Caco-2 (cell line): ENCODE measurements around the gene WDR59. TPM values are rescaled to one million over a fixed set of nuclear protein-coding genes. Genes with fewer than 3 reads are reported as not detected.

ENCODE experiments used
- BruUV-seq: library from RNA; stranded (reverse); fragments of 400-500 nt; replicated peaks from 2 replicates; lab custom pipeline; 2021; lab: Mats Ljungman, UMichigan
- CTCF ChIA-PET: fragments of 300-600 bp; sonication (Branson Sonifier 250); formaldehyde crosslinking; loops from one replicate; lab custom pipeline; 2022; ENCODE audit warnings: antibody characterized with exemption; lab: Charles Lee
- POLR2A ChIA-PET: fragments of 300-600 bp; sonication (Branson Sonifier 250); formaldehyde crosslinking; loops from one replicate; lab custom pipeline; 2022; ENCODE audit warnings: antibody characterized with exemption; lab: Charles Lee
- DNase-seq, 2 experiments: peaks; one replicate each; pipeline versions ENCODE4 v3.0.0 to v3.0.0-alpha.2; 2020 to 2022
- H3K27me3 ChIP-seq: replicated peaks from 2 replicates; pipeline ENCODE4 v1.6.0; 2011; ENCODE audit warnings: low read length; ENCODE audit not compliant: control insufficient read depth, insufficient read depth
- H3K36me3 ChIP-seq: 2 replicates; pipeline ENCODE4 v1.5.1; 2011; ENCODE audit warnings: low read length; ENCODE audit not compliant: control insufficient read depth, insufficient read depth
- H3K4me1 ChIP-seq: fragments of 250-450 bp; sonication (Bioruptor Pico); 2 replicates; pipeline ENCODE4 v1.5.1; 2020; ENCODE audit warnings: mild to moderate bottlenecking
- H3K4me3 ChIP-seq: 2 replicates; pipeline ENCODE4 v1.5.1; 2011; ENCODE audit warnings: low read depth, mild to moderate bottlenecking, control low read depth, low read length
- H3K9me3 ChIP-seq: fragments of 250-450 bp; sonication (Bioruptor Pico); 2 replicates; pipeline ENCODE4 v1.5.1; 2020; ENCODE audit warnings: mild to moderate bottlenecking, moderate library complexity
- H3K27ac Mint-ChIP-seq: one replicate; pipeline ENCODE4 v1.8.0; 2022; ENCODE audit warnings: mixed read lengths; ENCODE audit not compliant: unreplicated experiment
- H3K27me3 Mint-ChIP-seq: one replicate; pipeline ENCODE4 v1.8.0; 2022; ENCODE audit warnings: mixed read lengths; ENCODE audit not compliant: insufficient read depth, unreplicated experiment
- H3K36me3 Mint-ChIP-seq: one replicate; pipeline ENCODE4 v1.8.0; 2022; ENCODE audit warnings: mild to moderate bottlenecking, mixed read lengths; ENCODE audit not compliant: insufficient read depth, unreplicated experiment
- H3K4me1 Mint-ChIP-seq: one replicate; pipeline ENCODE4 v1.8.0; 2022; ENCODE audit warnings: low read depth, mixed read lengths; ENCODE audit not compliant: unreplicated experiment
- H3K4me3 Mint-ChIP-seq: one replicate; pipeline ENCODE4 v1.8.0; 2022; ENCODE audit warnings: mild to moderate bottlenecking, moderate library complexity, mixed read lengths; ENCODE audit not compliant: unreplicated experiment
- H3K9me3 Mint-ChIP-seq: one replicate; pipeline ENCODE4 v1.8.0; 2022; ENCODE audit warnings: mixed read lengths; ENCODE audit not compliant: unreplicated experiment
- CTCF ChIP-seq, 2 experiments: fragments of 200-600 bp in 1 of 2; IDR thresholded peaks; 1 replicate in 1 of 2; 2 replicates in 1 of 2; pipeline versions ENCODE4 v1.5.1 to v1.8.0; 2011 to 2022; ENCODE audit warnings: antibody characterized with exemption in 1 of 2, control low read depth in 1 of 2, inconsistent platforms in 1 of 2, low read depth in 1 of 2, low read length in 1 of 2, mild to moderate bottlenecking in 1 of 2, moderate library complexity in 1 of 2; ENCODE audit not compliant: insufficient read depth in 1 of 2, severe bottlenecking in 1 of 2, unreplicated experiment in 1 of 2
- intact Hi-C: fragments of 100-400 bp; cut with micrococcal nuclease; formaldehyde crosslinking; loops from one replicate; pipeline ENCODE4 v1.10.0; 2022; ENCODE audit not compliant: unreplicated experiment
- total RNA-seq: library from RNA; stranded (reverse); gene quantifications from 2 replicates; pipeline ENCODE4 v1.2.3, GENCODE V29; 2022

WDR59 gene
- total RNA-seq, 1 experiment from 2014 or later = 148 TPM

GRCh38 chr16:74893541-74893940 lies 91.4 kb downstream of the WDR59 start:
- Mint-ChIP-seq H3K36me3 (peaks cover 79% of the 10 kb centered on the region), H3K27me3 (no peaks in the 10 kb centered on the region), H3K4me1 (no peaks in the 10 kb centered on the region), H3K27ac (no peak overlapping the region), H3K9me3 (no peaks in the 10 kb centered on the region), H3K4me3 (no peak overlapping the region)
- ChIA-PET CTCF (interaction anchor here (1.2 kb wide), 1 partner anchor 31 kb away, joined by 5 read pairs; no protein-coding TSS in a partner anchor), POLR2A (no interaction called here)
- intact Hi-C loops = no loop called here
- DNase-seq = no peak
- H3K36me3 ChIP-seq = peaks cover 8% of the 10 kb centered on the region
- BruUV-seq = no TSS peak
- no peaks in the 10 kb centered on the region for H3K9me3 ChIP-seq
- no peak overlapping the region for H3K4me3 ChIP-seq
- no peak for TF ChIP-seq CTCF (IDR thresholded peaks at IDR 0.05; ENCODE audit: insufficient read depth in 1 of 2, low read depth in 1 of 2, low read length in 1 of 2, severe bottlenecking in 1 of 2, unreplicated experiment in 1 of 2)
- H3K27me3 ChIP-seq = no peaks in the 10 kb centered on the region
- H3K4me1 ChIP-seq = no peaks in the 10 kb centered on the region

GRCh38 chr16:74892574-74893461 lies 92.1 kb downstream of the WDR59 start:
- H3K27me3 ChIP-seq = no peaks in the 10 kb centered on the region
- no peaks in the 10 kb centered on the region for H3K4me1 ChIP-seq
- TF ChIP-seq CTCF (IDR thresholded peaks at IDR 0.05; ENCODE audit: insufficient read depth in 1 of 2, low read depth in 1 of 2, low read length in 1 of 2, severe bottlenecking in 1 of 2, unreplicated experiment in 1 of 2) = no peak
- H3K4me3 ChIP-seq = no peak overlapping the region
- Mint-ChIP-seq H3K4me1 (no peaks in the 10 kb centered on the region), H3K4me3 (no peak overlapping the region), H3K9me3 (no peaks in the 10 kb centered on the region), H3K36me3 (peaks cover 80% of the 10 kb centered on the region), H3K27ac (no peak overlapping the region), H3K27me3 (no peaks in the 10 kb centered on the region)
- DNase-seq = no peak
- H3K36me3 ChIP-seq = peaks cover 6% of the 10 kb centered on the region
- POLR2A ChIA-PET = no interaction called here
- H3K9me3 ChIP-seq = no peaks in the 10 kb centered on the region
- CTCF ChIA-PET = interaction anchor here (1.2 kb wide), 1 partner anchor 31 kb away, joined by 5 read pairs; no protein-coding TSS in a partner anchor
- no TSS peak for BruUV-seq
- intact Hi-C loops = no loop called here

GRCh38 chr16:74888888-74889287 lies 96.0 kb downstream of the WDR59 start:
- H3K4me3 Mint-ChIP-seq = no peak overlapping the region
- Histone ChIP-seq H3K9me3 (no peaks in the 10 kb centered on the region), H3K27me3 (no peaks in the 10 kb centered on the region), H3K4me1 (no peaks in the 10 kb centered on the region; the same call in 1 of the 2 replicates), H3K36me3 (peaks cover 9% of the 10 kb centered on the region), H3K4me3 (no peak overlapping the region)
- no peak for DNase-seq
- intact Hi-C loops = no loop called here
- BruUV-seq = no TSS peak
- H3K36me3 Mint-ChIP-seq = peaks cover 85% of the 10 kb centered on the region
- no peaks in the 10 kb centered on the region for H3K9me3 Mint-ChIP-seq
- H3K27ac Mint-ChIP-seq = no peak overlapping the region
- no peak for TF ChIP-seq CTCF (IDR thresholded peaks at IDR 0.05; ENCODE audit: insufficient read depth in 1 of 2, low read depth in 1 of 2, low read length in 1 of 2, severe bottlenecking in 1 of 2, unreplicated experiment in 1 of 2)
- no peaks in the 10 kb centered on the region for H3K4me1 Mint-ChIP-seq
- no peaks in the 10 kb centered on the region for H3K27me3 Mint-ChIP-seq
- CTCF ChIA-PET = interaction anchor here (1.1 kb wide), 1 partner anchor 69 kb away, joined by 3 read pairs; no protein-coding TSS in a partner anchor
- POLR2A ChIA-PET = no interaction called here
